GM12865 (cell line): Measurements from ENCODE around the gene RABGAP1.

Source experiments
- DNase-seq: peaks from one replicate; pipeline ENCODE4 v3.0.0; 2010; ENCODE audit warnings: low read depth
- H3K4me3 ChIP-seq: 2 replicates; pipeline ENCODE4 v1.5.1; 2011; ENCODE audit warnings: mild to moderate bottlenecking, low read depth, low read length, control low read depth
- TF ChIP-seq, protein P1 (sequence below): IDR thresholded peaks from 2 replicates; pipeline ENCODE4 v1.5.1; 2011; ENCODE audit warnings: low read length, control low read depth, low read depth, inconsistent platforms; ENCODE audit not compliant: insufficient read depth; ENCODE audit errors: missing control alignments

The RABGAP1 gene

DNA sequence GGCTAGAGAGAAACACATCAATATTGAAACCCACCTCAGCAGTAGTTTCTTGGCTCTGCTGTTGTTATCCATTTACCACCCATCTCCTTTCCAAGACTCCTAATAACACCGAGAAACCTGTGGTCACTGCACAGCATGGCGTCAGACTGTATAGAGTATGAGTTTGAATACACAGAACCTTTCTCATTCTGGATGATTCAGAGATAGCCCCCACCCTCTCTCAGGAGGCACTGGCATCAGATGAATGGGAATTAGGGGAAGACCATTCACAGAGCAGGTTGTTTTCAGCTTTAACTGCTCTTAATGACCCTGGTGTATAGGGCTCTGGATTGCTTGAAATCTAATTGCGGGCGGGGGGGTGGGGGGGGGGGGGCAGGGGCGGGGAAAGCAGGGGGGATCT lies 179.3 kb downstream of the RABGAP1 start:
- TF ChIP-seq, protein P1, sequence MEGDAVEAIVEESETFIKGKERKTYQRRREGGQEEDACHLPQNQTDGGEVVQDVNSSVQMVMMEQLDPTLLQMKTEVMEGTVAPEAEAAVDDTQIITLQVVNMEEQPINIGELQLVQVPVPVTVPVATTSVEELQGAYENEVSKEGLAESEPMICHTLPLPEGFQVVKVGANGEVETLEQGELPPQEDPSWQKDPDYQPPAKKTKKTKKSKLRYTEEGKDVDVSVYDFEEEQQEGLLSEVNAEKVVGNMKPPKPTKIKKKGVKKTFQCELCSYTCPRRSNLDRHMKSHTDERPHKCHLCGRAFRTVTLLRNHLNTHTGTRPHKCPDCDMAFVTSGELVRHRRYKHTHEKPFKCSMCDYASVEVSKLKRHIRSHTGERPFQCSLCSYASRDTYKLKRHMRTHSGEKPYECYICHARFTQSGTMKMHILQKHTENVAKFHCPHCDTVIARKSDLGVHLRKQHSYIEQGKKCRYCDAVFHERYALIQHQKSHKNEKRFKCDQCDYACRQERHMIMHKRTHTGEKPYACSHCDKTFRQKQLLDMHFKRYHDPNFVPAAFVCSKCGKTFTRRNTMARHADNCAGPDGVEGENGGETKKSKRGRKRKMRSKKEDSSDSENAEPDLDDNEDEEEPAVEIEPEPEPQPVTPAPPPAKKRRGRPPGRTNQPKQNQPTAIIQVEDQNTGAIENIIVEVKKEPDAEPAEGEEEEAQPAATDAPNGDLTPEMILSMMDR, result no peak
- no peak for DNase-seq
- H3K4me3 ChIP-seq, result no peak overlapping the region

DNA sequence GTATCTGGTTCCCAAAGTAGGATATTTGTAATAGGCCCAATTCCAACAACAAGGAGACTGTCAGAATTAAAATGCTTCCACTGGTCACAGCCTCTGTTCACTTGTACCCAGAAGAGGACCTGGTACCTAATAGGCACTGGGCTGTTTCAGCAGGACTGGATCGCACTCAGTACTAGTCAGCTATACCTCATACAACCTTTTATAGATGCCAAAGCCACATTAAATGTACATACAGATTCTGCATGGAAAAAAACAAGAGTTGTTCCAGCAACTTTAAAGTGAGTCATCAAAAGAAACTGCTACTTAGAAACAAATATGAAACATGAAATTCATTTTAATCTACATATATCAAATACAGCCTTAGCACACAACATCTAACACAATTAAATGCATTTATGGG lies 180.1 kb downstream of the RABGAP1 start:
- TF ChIP-seq, protein P1, result no peak
- no peak overlapping the region for H3K4me3 ChIP-seq
- no peak for DNase-seq

DNA sequence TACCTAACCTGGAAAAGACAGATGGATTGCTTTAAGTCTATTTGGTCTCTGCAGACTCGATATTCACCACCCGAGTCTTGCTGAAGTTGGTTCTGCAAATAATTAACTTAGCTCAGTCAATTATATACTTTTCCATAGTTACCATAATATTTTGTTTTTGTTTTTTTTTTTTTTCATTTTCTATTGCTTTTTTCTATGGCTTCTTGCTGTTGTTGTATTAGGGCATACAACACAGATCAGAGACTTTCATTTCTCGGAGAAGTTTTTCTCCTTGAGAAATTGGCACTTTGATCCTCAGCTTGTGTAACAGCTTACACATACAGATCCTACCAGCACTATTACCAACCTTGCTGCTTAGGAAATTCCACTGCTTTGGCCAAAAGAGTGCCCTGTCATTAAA lies 180.6 kb downstream of the RABGAP1 start:
- no peak for DNase-seq

DNA sequence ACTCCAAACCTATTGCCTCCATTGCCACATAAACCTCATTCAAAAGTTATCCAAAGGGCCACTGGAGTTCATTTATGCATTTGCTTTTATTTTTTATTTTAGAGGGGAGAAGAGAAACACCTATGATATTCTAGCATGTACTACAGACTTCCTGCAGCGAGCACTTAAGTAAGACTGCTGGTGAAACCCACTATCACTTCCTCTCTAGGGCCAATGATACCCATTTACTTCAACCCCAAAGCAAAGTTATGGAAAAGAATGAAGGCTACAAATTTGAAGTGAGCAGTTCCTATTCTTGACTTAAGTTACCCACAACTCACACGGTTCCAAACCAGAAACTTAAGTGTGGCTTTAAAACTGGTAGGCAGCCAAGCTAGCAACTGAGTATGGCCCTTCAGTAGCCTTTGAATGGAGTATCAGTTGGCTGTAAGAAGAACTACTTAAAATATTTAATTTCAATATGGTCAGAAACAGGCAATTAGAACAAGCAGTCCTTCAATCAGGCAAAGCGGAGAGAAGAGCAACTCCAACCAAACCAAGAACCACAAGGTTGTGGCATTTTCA lies 186.8 kb downstream of the RABGAP1 start:
- TF ChIP-seq, protein P1, result no peak
- no peak overlapping the region for H3K4me3 ChIP-seq
- no peak for DNase-seq

More for the DNA sequence above, 180.6 kb downstream of the RABGAP1 start:
- TF ChIP-seq, protein P1, result no peak
- no peak overlapping the region for H3K4me3 ChIP-seq

DNA sequence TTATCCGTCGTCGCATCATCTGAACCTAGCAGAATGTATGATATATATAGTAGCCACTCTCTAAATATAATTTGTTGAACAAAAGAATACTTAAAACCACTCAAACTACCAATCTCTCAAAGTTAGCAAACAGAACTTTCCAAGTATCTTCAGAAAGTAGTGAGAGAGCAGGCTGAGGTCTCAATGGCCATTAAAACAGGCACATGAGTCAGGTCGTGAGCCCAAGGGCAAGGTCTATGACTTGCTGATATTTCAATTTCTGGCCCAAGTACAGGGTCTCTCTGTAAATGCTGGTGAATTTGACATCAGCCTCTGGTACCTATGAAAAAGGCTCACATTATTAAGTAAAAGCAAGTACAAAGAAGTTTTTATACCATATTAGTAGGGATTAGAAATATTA lies 187.8 kb downstream of the RABGAP1 start:
- H3K4me3 ChIP-seq, result no peak overlapping the region
- TF ChIP-seq, protein P1, result no peak
- DNase-seq, result no peak

DNA sequence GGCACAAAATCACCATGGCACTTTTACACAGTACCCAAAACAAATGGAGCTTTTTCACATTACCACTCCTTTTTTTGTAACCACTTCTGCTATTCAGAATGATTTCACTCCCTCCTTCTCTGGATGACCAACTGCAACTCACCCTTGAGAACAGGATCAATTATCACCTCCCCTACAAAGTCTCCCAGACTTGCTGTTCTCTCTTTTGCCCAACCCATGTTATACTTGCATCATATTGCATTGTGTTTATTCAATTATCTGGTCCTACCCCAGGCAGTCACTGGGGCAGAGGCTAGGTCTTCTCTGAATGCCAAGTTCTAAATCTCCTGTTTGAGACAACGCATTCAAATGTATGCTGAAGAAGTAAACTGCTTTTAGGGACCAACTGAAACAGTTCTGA lies 188.6 kb downstream of the RABGAP1 start:
- no peak for DNase-seq
- TF ChIP-seq, protein P1, result no peak
- H3K4me3 ChIP-seq, result no peak overlapping the region

DNA sequence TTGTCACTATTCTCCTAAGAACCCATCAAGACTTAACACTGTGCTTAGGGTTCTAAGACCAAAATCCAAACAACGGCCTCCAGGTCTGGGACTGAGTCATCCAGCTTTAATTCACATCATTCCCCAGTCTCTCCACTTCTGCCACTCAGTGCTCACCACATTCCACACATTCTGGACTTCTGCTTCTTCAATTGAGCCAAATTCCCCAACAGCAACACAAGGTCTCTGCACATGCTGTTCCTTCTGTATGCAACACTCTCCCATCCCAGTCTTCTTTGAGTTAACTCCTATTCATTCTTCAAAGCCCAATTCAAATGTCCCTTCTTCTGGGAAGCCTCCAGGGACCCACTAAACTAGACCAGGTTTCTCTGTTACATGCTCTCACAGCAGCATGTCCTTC lies 190.4 kb downstream of the RABGAP1 start:
- no peak for DNase-seq
- TF ChIP-seq, protein P1, result no peak
- no peak overlapping the region for H3K4me3 ChIP-seq
